Measurements from ENCODE around the gene SPAG16.

- TF ChIP-seq CTCF (IDR thresholded peaks at IDR 0.05) (no peak), POLR2A (IDR thresholded peaks at IDR 0.05) (no peak)
These were observed 505.7 kb downstream of the SPAG16 start for GRCh38 chr2:213789940-213790339.
